SH-SY5Y (cell line): Measurements from ENCODE around the gene ZFTA.

Experiments used
- GATA2 ChIP-seq: IDR thresholded peaks from 2 replicates; pipeline ENCODE4 v1.6.1; 2011; ENCODE audit warnings: mild to moderate bottlenecking, low read depth, low read length
- GATA3 ChIP-seq: IDR thresholded peaks from 2 replicates; pipeline ENCODE4 v1.6.1; 2011; ENCODE audit warnings: low read depth, mild to moderate bottlenecking, low read length, moderate library complexity

DNA sequence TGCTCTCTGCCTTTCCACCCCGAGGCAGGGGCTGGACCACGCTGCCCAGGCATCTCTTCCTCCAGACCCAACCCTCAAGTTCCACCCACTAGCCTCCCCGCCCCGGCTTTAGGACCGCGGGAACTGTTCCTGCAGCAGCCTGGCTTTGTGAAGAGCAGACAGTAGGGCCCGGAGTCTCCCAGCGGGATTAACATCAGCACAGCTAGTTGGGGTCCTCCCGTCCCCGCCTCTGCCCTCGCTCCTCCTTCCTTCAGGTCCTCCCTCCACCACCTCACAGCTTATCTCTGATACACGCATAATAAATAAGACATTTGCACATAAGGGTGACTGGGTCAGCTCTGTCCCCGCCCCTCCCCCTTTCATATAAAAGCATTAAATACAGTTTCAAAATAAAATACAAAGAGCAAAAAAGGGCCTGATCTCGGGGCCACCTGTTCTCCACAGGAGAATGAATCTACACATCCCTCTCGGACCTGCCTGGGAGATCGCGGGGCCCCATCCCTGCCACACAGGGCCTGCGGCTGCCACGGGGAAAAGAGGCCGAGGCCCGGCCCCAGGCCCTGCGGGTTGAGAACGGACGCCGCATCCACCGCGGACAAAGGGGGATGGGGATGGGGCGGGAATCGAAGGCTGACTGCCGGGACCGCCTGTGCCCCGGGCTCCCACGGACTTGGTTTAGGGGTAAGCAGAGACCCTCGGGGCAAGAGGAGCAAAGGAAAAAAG is 6.5 kb downstream of the ZFTA start:
- TF ChIP-seq GATA2: no peak
- TF ChIP-seq GATA3: no peak
